Fibroblast of gingiva (primary cell): ENCODE results near the gene CAPRIN1.
A peak's percentile ranks its signal among the peaks of the same experiment; 100 is the strongest.

Source experiments
- DNase-seq: peaks from one replicate; pipeline ENCODE4 v3.0.0-alpha.2; 2011; ENCODE audit warnings: low read depth

The CAPRIN1 gene

DNA sequence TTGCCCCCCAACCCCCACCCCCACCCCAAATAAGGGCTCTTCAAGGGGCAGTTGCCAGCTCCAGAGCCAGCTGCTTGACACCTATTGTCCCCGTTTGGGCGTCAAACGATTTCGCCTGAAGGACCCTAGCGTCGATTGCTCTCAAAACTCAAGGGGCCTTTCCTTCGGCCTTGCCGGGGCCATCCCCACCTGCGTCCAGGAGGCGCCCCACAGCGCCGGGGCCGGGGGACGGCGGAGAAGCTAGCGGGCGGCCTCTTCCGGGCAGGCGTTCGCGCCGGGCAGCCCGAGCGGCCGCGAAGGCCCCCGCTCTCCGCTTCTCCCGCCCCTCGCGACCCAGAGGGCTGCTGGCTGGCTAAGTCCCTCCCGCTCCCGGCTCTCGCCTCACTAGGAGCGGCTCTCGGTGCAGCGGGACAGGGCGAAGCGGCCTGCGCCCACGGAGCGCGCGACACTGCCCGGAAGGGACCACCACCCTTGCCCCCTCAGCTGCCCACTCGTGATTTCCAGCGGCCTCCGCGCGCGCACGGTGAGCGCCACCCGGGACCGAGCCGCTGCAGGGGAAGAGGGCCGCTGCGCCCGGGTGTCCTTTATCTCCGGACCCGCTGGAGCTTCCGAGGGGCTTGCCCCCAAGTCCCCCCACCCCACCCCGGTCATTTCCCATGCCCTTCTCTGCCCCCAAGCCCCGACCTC lies at the start of gene CAPRIN1:
Gene CAPRIN1 (plus strand): TSS at position 383 of the 687 bp plus-strand sequence. CDS start 690 bp downstream, outside the sequence.
- peak; percentile 85 for DNase-seq

GRCh38 chr11:34002420-34002819 lies 49.1 kb upstream of the CAPRIN1 start:
- no peak for DNase-seq

DNA sequence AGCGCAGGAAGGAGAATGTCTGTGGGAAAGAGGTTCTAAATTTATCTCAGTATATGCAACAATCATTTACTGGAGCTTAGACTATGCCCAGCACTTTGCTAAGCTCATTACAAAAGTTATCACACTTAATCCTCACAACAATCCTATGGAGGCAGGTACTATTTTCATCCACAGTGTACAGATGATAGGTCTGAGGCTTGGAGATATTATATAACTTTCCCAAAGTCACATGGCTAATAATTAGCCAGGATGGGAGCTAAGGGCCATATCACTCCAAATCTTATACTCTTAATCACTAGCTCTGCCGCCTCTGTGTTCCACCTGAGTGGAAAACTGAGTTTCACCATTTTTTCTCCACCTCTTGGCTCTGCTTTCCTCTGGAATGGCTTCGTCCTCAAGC lies 47.3 kb upstream of the CAPRIN1 start:
- DNase-seq = no peak

DNA sequence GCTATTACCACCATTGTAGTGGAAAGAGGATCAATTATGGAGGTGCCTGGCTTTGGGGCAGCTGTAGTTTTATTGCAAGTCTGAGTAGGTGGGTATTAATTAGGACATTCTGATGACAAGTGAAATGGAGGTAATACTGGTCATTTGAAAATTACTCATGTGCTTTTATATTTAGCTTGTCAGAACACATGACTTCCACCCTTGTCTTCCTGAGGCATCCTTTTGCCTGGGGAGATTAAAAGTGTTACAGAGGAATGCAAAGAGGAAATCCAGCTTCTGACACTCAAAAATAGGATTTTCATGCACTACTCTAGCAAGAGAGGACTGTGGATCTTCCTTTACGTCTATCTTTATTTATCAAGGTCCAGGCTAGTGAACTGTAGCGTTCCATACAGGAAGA lies 44.7 kb upstream of the CAPRIN1 start:
- DNase-seq = no peak

DNA sequence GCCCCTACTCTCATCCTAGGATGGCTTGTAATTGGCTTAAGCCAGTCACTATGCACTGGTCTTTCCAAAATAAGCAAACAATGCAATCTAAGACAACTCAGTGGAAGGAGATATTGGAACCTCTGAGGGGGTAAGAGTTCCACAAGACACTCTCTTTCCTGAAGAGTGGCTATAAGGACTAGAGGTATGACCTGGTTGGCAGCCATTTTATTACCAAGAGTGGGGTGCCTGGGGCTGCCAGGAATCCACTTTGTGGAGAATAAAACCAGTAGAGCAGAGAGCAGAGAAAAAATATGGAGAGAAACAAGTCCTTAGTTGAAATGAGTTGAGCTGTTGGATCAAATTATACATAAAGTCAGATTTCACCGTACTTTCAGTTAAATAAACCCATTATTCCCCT lies 38.8 kb upstream of the CAPRIN1 start:
- no peak for DNase-seq

DNA sequence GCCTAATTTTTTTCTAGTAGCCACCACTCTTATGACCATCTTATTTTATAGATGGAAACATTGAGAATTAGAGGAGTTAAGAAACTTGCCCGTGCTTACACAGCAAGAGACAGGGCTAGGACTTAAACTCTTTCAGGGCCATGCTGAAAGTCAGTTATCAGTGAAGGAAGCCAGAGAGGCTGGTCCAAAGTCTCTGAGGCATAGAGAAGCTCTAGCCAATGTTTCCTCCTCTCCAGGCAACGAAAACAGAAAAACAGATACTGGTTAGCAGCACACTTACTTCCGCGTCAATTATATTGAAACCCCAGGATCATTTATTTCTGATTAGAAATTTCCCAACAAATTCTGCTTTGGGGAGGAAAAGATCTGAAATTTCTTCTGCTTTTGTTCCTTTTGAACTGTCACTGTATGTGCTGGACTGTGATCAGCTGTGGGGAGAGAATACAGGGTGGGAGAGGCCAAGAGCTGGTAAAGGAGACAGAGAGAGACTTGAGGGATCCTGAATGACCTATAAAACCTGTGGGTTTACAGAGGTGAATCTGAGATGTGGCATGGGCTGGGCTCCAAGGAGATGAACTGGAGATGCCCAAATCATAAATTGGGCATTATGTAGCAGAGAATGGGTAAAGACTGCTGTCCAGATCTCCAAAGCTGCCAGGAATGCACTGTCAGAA lies 37.5 kb upstream of the CAPRIN1 start:
- DNase-seq = no peak

- DNase-seq = no peak
Measured at GRCh38 chr11:34021977-34022735, 29.4 kb upstream of the CAPRIN1 start.

GRCh38 chr11:34026432-34026831 lies 25.1 kb upstream of the CAPRIN1 start:
- no peak for DNase-seq

- DNase-seq = no peak
Measured at GRCh38 chr11:34027516-34028408, 23.8 kb upstream of the CAPRIN1 start.

- DNase-seq = peak; percentile 82
Measured at GRCh38 chr11:34028425-34028824, 23.1 kb upstream of the CAPRIN1 start.

- DNase-seq = no peak
Measured at GRCh38 chr11:34029176-34029575, 22.4 kb upstream of the CAPRIN1 start.

DNA sequence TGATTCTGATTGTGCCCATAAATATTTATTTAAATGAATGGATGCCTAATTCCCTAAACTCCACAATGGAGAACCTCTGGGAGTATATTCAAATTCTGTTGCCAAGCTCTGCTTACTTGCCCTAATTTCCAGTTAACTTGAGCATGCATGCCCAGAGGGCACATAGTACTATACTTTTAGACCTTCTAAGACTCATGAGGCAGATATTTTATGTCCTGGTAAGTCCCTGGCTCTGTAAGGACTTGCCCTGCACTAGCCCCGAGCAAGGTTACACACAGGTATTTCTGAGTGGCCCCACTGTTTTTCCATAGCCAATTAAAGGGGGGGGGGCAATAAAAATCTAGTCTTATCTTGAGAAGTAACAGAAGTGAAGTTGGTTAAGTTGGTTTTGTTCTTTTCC lies 21.1 kb upstream of the CAPRIN1 start:
- DNase-seq = peak; percentile 12

GRCh38 chr11:34033399-34033798 lies 18.1 kb upstream of the CAPRIN1 start:
- DNase-seq = no peak

DNA sequence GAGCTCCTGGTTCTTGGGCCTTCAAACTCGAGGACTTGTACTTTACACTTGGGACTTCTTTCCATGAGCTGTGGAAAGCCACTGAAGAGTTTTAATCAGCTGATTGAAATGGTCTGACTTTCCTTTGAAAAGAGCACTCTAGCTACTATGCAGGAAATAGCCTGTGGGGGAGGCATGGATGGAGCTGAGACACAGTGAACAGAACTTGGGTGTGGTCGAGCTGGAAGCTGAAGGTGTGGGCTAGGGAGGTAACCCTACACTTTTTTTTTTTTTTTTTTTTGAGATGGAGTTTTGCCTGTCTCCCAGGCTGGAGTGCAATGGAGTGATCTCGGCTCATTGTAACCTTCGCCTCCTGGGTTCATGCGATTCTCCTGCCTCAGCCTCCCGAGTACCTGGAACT lies 17.5 kb upstream of the CAPRIN1 start:
- DNase-seq = no peak

DNA sequence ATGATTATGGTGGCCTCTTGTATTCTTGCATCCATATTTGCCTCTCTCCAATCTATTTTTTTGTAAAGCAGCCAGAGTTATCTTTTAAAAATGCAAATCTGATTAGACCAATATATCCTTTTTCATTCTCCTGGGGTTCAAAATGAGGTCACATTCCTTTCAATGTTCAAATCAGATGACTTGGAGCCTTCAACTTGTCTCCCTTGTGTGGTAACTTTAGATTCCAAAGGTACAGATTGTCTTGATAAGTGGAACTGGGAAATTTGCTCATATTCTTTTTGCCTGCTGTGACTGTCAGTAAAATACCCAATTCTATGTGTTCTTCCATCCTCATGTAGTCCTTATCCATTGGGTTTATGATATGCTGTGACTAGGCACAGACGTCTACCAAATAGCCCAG lies 15.1 kb upstream of the CAPRIN1 start:
- no peak for DNase-seq

DNA sequence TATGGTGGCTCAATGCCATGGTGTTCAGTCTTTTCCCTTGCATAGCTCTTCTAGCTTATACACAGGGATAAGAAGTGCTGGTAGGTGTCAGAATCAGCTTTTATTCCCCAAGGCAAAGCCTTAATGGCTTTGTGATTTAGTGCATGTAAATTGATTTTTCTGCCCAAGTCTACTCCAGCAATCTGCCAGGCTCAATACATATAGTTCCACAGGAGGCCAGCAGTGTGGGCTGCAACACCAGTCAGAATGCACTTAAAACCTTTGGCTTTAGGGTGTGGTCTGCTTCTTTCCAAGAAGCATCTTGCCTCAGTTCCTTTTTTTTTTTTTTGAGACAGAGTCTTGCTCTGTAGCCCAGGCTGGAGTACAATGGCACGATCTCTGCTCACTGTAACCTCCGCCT lies 14.5 kb upstream of the CAPRIN1 start:
- DNase-seq = no peak

DNA sequence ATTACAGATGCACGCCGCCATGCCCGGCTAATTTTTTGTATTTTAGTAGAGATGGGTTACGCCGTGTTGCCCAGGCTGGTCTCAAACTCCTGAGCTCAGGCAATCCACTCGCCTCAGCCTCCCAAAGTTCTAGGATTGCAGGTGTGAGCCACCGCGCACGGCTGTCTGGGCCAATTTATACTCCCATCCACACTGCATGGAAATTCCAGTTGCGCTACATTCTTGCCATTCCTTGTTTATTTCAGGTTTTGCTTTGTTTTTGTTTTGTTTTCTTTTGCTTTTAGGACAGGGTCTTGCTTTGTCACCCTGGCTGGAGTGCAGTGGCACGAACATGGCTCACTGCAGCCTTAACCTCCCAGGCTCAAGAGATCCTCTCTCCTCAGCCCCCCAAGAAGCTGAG lies 11.0 kb upstream of the CAPRIN1 start:
- DNase-seq = no peak

- peak; percentile 85 for DNase-seq
Measured at GRCh38 chr11:34044664-34045485, 6.7 kb upstream of the CAPRIN1 start.

DNA sequence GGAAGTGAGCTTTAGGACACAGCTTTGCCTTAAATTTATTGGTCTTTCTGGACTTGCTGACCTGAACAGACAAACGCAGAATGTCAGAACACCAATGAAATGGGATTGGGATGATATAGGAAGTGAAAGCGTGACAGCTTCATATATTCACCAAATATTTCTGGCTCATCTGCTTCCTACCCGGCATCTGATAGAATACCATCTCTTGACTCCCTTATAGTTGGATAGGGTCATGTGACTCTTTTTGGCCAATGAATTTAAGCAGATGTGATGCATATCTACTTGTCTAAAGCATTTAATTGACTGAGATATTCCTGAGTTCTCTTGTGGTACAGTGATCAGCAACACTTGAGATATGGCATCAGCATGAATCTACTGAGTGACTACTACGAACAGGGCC lies 2.5 kb upstream of the CAPRIN1 start:
- DNase-seq = no peak

DNA sequence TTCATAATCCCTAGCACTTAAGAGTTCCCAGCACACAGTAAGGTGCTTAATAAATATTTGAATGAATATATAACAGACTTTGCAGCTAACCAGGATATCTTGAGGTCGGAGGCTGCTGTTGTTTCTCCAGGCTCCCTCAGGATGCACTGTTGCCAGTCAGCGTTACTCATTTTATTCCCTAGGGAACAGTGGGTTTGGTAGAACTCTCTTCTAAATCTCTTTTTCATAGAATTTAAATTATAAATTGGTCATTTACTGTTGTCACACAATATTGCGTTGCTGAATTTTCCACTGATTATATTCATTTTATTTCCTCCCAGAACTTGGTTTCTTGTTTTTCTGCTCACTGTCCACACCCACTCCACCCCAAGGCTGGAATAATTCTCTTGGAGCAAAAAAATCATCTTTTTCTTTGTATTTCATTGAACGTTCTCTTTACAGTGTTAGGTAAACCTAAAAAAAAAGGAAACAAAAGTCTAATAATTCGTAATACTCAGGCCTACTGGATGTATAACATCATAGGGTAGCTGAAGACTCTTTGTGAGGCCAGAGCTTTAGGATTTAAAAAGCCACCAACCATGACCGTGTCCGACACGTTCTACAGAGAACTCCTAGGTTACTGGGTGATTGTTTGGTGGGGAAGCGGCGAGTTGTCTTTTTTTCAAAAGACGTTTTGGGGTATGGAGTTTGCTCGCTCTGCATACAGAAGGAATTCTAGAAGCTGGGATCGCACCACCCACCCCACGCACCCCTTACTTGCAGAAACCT lies 766 bp upstream of the CAPRIN1 start:
- peak; percentile 71 for DNase-seq
